Hippocampal formation (tissue), 2 donors: ENCODE results near the gene AZIN2.
"Not testable (repeated sequence)": the region's sequence is repeated elsewhere in the genome, so short reads cannot be mapped to it uniquely, and the experiment has no call there.

ENCODE experiments used
- DNase-seq, 2 donors: peaks; one replicate each; lab custom pipeline; 2025; lab: John Stamatoyannopoulos, UW

AZIN2 gene

GRCh38 chr1:33094971-33095604 lies 14.1 kb downstream of the AZIN2 start:
- peak; percentile 25 to 32 for DNase-seq

GRCh38 chr1:33096363-33097005 lies 15.5 kb downstream of the AZIN2 start:
- DNase-seq, result no peak

DNA sequence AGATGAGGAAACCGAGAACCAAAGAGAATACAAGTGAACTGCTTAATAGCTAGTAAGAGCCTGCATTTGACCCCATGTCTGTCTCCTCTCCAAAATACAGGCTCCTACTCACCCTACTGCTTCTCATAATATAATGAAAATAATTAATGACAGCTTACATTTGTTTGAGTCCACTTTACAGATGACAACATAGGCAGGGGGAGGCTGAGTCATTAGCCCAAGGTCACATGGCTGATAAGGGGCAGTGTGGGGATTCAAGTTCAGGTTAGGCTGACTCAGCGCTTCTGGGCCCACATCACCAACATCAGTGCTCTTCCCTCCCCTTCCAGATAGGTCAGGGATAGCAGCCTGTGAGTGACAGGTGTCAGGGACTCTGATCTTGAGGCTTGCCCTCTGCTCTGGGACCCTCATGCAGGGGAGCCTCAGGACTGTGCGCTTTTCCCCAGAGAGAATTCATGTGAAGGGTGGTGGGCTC lies 16.2 kb downstream of the AZIN2 start:
- DNase-seq, result no peak

- no peak for DNase-seq
Measured at GRCh38 chr1:33097762-33098161, 16.8 kb downstream of the AZIN2 start.

DNA sequence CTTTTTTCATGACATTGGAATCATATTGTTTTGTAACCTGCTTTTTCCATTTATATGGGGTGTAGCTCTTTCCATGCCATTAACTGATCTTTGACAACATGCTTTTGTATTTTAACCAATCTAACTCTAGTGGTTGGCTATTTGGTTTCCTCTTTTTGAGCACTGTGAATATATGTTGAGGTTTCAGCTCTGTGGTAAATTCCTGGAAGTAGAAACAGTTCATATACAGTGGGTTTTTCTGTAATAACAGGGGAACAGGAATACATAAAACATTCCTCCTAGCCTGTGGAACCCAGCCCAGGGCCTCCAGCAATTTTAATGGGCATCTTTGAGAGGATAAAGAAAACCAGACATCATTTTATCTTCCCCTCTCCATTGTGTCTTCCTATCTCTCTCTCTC lies 17.4 kb downstream of the AZIN2 start:
- no peak for DNase-seq

GRCh38 chr1:33099290-33100118 lies 18.6 kb downstream of the AZIN2 start:
- DNase-seq, result no peak

GRCh38 chr1:33100119-33100415 lies 19.1 kb downstream of the AZIN2 start:
- DNase-seq, result not testable (repeated sequence)

GRCh38 chr1:33110477-33110876 lies 29.5 kb downstream of the AZIN2 start:
- no peak for DNase-seq

DNA sequence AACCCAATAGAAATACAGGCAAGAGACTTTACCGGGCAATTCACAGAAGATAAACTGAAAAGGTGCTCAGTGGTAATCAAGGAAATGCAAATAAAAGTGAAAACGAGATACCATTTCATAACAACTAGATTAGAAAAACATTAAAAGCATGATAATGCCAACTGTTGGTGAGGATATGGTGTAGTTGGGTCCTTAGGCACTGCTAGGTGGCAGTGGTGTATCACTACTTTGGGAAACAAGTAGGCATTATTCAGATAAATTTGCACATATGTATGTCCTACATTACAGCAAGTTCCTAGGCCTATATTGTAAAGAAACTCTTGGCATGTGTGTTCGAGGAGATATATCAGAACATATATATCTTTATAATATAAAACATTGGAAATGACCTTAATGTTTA lies 31.0 kb downstream of the AZIN2 start:
- DNase-seq, result no peak

GRCh38 chr1:33117440-33118085 lies 36.6 kb downstream of the AZIN2 start:
- no peak for DNase-seq

GRCh38 chr1:33118274-33118673 lies 37.3 kb downstream of the AZIN2 start:
- DNase-seq, result no peak

DNA sequence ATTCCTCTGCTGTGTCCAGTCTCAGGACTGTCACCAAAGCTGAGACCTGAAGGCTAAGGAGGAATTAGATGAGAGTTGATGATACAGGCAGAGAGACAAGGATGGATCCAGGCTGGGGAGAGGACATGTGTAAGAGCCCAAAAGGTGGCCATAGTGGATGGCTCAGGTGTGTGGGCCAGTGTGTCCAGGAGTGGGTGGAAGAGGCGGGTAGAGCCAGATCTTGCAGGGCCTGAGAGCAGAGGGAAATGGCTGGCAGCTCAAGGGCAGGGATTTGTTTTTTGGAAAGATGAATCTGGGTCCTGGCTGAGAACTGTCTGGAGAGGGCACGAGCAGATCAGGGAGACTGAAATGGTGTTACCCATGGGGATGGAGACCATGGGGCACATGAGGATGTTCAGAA lies 38.1 kb downstream of the AZIN2 start:
- DNase-seq, result no peak

DNA sequence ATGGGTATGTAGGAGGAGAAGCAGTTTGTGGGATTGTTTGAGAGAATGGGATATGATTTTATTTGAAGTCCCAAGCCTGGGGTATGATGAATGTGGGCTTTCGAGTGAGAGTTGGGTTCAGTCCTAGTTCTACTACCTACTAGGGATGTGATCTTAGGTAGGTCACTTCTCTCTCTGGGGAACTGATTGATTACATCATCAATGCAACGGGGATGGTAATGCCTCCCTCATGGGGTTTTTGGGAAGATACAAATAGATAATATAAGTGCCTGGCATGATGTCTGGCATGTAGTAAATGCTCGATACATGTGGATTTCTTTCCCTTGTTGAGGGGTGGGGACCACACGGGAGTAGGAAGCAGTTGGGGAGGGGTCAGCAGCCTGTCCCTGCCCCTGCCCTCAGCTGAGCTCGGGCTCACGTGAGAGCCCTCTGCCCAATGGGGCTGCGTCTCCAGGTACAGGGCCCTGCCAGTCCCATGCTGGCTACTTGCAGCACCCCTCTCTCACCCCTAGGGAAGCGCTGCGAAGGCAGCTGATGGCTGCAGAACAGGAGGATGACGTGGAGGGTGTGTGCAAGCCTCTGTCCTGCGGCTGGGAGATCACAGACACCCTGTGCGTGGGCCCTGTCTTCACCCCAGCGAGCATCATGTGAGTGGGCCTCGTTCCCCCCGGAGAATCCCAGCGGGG lies 38.7 kb downstream of the AZIN2 start:
- DNase-seq, result no peak

DNA sequence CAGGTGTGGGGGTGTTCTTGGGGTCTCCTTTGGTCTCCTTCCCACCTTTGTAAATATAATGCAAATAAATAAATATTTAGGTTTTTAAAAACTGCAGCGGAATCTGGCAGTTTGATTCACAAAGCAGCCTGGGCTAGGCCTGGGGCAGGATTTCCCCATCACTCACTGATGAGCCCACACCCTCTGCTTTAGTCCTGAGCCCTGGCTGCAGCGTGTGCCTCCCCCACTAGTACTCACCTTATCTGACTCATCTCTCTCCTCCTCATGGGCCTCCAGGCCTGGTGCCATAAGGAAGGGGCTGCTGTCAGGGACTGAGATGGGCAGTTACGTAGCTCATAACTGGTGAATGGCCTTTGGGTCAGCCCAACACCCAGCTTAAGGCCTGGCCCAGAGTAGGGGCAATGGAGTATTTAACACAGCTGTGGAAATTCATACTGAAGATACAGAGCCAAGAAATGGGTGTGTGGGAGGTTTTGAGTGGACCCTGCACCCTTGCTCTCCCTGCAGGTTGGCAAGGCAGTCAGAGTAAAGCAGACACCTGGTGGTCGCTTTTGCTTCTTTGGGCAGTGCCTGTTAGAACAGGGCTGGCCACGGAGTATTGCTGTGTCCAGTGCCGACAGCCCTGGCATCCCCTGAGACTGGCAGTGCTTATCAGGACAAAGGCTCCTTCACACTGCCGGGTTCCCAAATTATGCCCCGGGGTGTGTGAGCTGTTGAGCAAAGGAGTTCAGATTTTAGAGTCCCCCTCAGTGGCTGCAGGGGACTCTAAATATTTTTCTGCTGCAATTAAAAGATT lies 39.7 kb downstream of the AZIN2 start:
- DNase-seq, result no peak

- no peak for DNase-seq
Measured at GRCh38 chr1:33121728-33122127, 40.8 kb downstream of the AZIN2 start.

DNA sequence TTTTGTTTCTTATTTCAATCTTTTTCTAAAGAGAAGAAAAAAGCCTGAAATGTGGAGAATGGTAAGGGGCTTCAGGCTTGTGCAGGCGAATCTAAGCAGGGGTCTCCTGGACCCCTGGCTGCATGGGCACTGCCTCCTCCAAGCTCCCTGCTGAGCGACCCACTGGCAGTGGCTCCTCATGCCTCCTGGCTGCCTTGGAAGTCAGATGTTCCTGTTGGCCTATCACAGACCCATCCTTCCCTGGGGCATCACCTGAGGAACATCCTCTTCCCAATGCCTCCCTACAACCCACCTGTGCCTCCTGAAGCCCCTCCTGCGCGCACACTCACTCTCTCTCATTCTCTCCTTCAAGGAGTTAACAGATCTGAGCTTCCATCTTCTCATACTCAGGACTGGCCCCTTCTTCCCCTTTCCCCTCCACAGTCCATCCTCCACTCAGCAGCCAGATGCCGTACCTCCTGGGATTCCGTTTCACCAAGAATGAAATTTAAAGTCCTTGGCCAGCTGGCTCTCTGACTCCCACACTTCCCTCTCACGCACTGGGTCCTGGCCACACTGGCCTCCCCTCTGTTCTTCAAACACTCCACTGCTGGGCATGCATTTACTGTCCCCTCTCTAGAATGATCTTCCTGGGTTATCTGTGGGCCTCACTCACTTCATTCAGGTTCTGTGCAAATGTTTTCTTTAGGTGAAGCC lies 41.7 kb downstream of the AZIN2 start:
- DNase-seq, result no peak

DNA sequence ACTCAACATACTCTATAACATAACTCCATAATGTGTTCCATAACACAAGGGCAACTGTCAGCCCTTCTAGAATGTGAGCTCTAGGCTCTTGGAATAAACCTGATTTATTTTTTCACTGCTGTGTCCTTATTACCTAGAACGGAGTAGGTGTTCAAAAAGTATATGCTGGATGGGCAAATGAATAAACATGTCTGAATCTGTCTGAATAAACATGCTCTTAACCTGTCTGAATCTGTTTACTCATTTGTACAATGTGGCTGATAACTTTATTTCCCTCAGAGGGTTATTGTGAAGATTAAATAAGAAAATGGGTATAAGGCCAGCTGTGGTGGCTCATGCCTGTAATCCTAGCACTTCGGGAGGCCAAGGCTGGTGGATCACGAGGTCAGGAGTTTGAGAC lies 42.3 kb downstream of the AZIN2 start:
- DNase-seq, result no peak

- not testable (repeated sequence) for DNase-seq
Measured at GRCh38 chr1:33124647-33125046, 43.7 kb downstream of the AZIN2 start.

DNA sequence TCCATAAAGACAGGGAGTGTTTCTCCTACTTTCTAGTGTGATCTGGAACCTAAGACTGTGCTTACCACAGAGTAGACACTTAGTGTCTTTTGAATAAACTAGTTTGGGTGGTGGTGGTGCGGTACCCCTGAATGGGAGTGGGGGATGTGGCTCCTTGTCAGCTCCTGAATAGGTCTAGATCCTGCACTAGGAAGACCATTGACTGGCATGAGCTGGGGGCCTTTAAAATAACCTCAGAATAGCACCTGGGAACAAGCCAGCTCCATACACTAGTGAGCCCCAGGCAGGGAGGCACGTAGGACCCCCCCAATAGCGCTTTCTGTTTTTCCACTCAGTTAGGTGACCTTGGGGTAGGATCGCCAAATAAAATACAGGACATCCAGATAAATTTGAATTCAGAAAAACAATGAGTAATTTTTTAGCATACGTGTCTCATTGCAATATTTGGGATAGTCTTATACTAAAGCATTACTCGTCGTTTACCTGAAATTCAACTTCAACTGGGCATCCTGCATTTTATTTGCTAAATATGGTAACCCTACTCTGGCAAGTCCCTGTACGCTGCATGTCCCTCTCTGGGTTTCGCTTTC lies 45.6 kb downstream of the AZIN2 start:
- DNase-seq, result no peak
